AG04449 (cell line): ENCODE results near the gene VPS16.
"Not testable (repeated sequence)": the region's sequence is repeated elsewhere in the genome, so short reads cannot be mapped to it uniquely, and the experiment has no call there.

Experiments used
- CTCF ChIA-PET: fragments of 350-600 bp; formaldehyde crosslinking; extraction: SDS; loops from one replicate; lab custom pipeline; 2021; ENCODE audit warnings: antibody characterized with exemption; lab: Yijun Ruan, JAX
- POLR2A ChIA-PET: fragments of 400-600, 350-600 bp; formaldehyde crosslinking; extraction: SDS; loops from one replicate; lab custom pipeline; 2020; ENCODE audit warnings: antibody characterized with exemption, inconsistent platforms; lab: Yijun Ruan, JAX
- DNase-seq: peaks from one replicate; pipeline ENCODE4 v3.0.0-alpha.2; 2010; ENCODE audit warnings: low read depth, low spot score
- H3K4me3 ChIP-seq: 2 replicates; pipeline ENCODE4 v1.5.1; 2011; ENCODE audit warnings: low read depth, mild to moderate bottlenecking, control low read depth, low read length
- CTCF ChIP-seq: IDR thresholded peaks from one replicate; pipeline ENCODE4 v1.5.1; 2011; ENCODE audit warnings: mild to moderate bottlenecking, moderate library complexity, low read length, control low read depth, inconsistent platforms; ENCODE audit not compliant: insufficient read depth; ENCODE audit errors: missing control alignments

Gene VPS16

GRCh38 chr20:2826655-2827054 lies 13.9 kb upstream of the VPS16 start:
- no peak for TF ChIP-seq CTCF
- ChIA-PET POLR2A (no interaction called here), CTCF (interaction anchor here (1.7 kb wide), 1 partner anchor 12 kb away, joined by 4 read pairs; the partner anchor contains the start of gene C20orf141)
- DNase-seq: no peak
- no peak overlapping the region for H3K4me3 ChIP-seq

- ChIA-PET CTCF (interaction anchor here (1.3 to 2.4 kb wide), 2 partner anchors 8 to 74 kb away, joined by 3 to 5 read pairs; no protein-coding TSS in a partner anchor), POLR2A (no interaction called here)
- no peak for DNase-seq
Measured at GRCh38 chr20:2829376-2829775, 11.2 kb upstream of the VPS16 start.

GRCh38 chr20:2831206-2831605 lies 9.3 kb upstream of the VPS16 start:
- CTCF ChIA-PET: interaction anchor here (2.4 kb wide), 1 partner anchor 10 kb away, joined by 5 read pairs; no protein-coding TSS in a partner anchor
- POLR2A ChIA-PET: not testable (repeated sequence)

More at GRCh38 chr20:2829376-2829775, 11.2 kb upstream of the VPS16 start:
- no peak overlapping the region for H3K4me3 ChIP-seq
- TF ChIP-seq CTCF: no peak

GRCh38 chr20:2833761-2834160 lies 6.8 kb upstream of the VPS16 start:
- H3K4me3 ChIP-seq: no peak overlapping the region
- no peak for DNase-seq
- TF ChIP-seq CTCF: no peak
- POLR2A ChIA-PET: no interaction called here
- CTCF ChIA-PET: interaction anchor here (1.1 to 3.6 kb wide), 4 partner anchors 10 to 81 kb away, joined by 3 to 13 read pairs (median 5); no protein-coding TSS in a partner anchor

More at GRCh38 chr20:2831206-2831605, 9.3 kb upstream of the VPS16 start:
- not testable (repeated sequence) for H3K4me3 ChIP-seq, DNase-seq

- CTCF ChIA-PET: interaction anchor here (0.8 to 3.6 kb wide), 4 partner anchors 10 to 82 kb away, joined by 3 to 13 read pairs (median 5); no protein-coding TSS in a partner anchor
Measured at GRCh38 chr20:2834401-2835110, 6.0 kb upstream of the VPS16 start.

GRCh38 chr20:2835331-2835796 lies 5.2 kb upstream of the VPS16 start:
- POLR2A ChIA-PET: no interaction called here
- CTCF ChIA-PET: interaction anchor here (1.1 to 3.6 kb wide), 2 partner anchors 17 to 83 kb away, joined by 3 to 13 read pairs; no protein-coding TSS in a partner anchor
- TF ChIP-seq CTCF: no peak
- DNase-seq: no peak
- H3K4me3 ChIP-seq: no peak overlapping the region

More at GRCh38 chr20:2834401-2835110, 6.0 kb upstream of the VPS16 start:
- TF ChIP-seq CTCF: no peak
- H3K4me3 ChIP-seq: no peak overlapping the region
- POLR2A ChIA-PET: interaction anchor here (0.6 kb wide), 1 partner anchor 366 kb away, joined by 3 read pairs; no protein-coding TSS in a partner anchor
- no peak for DNase-seq
